ENCODE data around the gene P3H3.

Gene P3H3

GRCh38 chr12:6826734-6827436, 1.3 kb upstream of the P3H3 start:
- DNase-seq = no peak

- DNase-seq = peak; percentile 71 to 94
Measured at GRCh38 chr12:6827437-6827911, 733 bp upstream of the P3H3 start.

- DNase-seq = peak; percentile 22 to 83
Measured at GRCh38 chr12:6828781-6829535, 751 bp downstream of the P3H3 start.

- DNase-seq = peak; percentile 47 to 83
Measured at GRCh38 chr12:6829536-6830220, 1.5 kb downstream of the P3H3 start.

- DNase-seq = no peak
Measured at GRCh38 chr12:6830286-6830890, 2.2 kb downstream of the P3H3 start.

- DNase-seq = no peak
Measured at GRCh38 chr12:6830999-6831398, 2.8 kb downstream of the P3H3 start.

GRCh38 chr12:6831450-6831995, 3.3 kb downstream of the P3H3 start:
- no peak for DNase-seq

GRCh38 chr12:6832125-6832524, 3.9 kb downstream of the P3H3 start:
- no peak for DNase-seq

GRCh38 chr12:6833189-6833890, 5.1 kb downstream of the P3H3 start:
- DNase-seq = no peak

GRCh38 chr12:6834254-6834653, 6.0 kb downstream of the P3H3 start:
- DNase-seq = no peak

- DNase-seq = no peak
Measured at GRCh38 chr12:6834873-6835272, 6.7 kb downstream of the P3H3 start.

- no peak for DNase-seq
Measured at GRCh38 chr12:6836851-6837250, 8.6 kb downstream of the P3H3 start.

GRCh38 chr12:6837370-6838060, 9.3 kb downstream of the P3H3 start:
- DNase-seq = no peak

- no peak for DNase-seq
Measured at GRCh38 chr12:6838854-6839253, 10.6 kb downstream of the P3H3 start.

GRCh38 chr12:6839482-6840201, 11.4 kb downstream of the P3H3 start:
- peak; percentile 77 to 93 for DNase-seq

GRCh38 chr12:6840330-6840729, 12.1 kb downstream of the P3H3 start:
- no peak for DNase-seq

- no peak for DNase-seq
Measured at GRCh38 chr12:6840761-6841515, 12.7 kb downstream of the P3H3 start, which contains the start of gene GNB3. Gene GNB3, plus strand, starts transcription at chr12:6840925. Its CDS starts 363 bp downstream, at chr12:6841288.

- no peak for DNase-seq
Measured at GRCh38 chr12:6842075-6842474, 13.9 kb downstream of the P3H3 start.

GRCh38 chr12:6843118-6843902, 15.1 kb downstream of the P3H3 start:
- DNase-seq = peak in 1 of 2 experiments; percentile 26
